GDM1 (cell line): ENCODE measurements around the gene ZNF417.
"Not testable (repeated sequence)": the region's sequence is repeated elsewhere in the genome, so short reads cannot be mapped to it uniquely, and the experiment has no call there.

Experiments
- DNase-seq: peaks from one replicate; lab custom pipeline; 2025; lab: John Stamatoyannopoulos, UW

The ZNF417 gene

GRCh38 chr19:57887195-57887941, 29.0 kb downstream of the ZNF417 start:
- DNase-seq: no peak

GRCh38 chr19:57886046-57886445, 30.3 kb downstream of the ZNF417 start:
- DNase-seq: no peak

- not testable (repeated sequence) for DNase-seq
Measured at GRCh38 chr19:57873883-57874799, 42.3 kb downstream of the ZNF417 start.

GRCh38 chr19:57872450-57872849, 43.9 kb downstream of the ZNF417 start:
- no peak for DNase-seq

- no peak for DNase-seq
Measured at GRCh38 chr19:57870225-57870624, 46.2 kb downstream of the ZNF417 start.

- not testable (repeated sequence) for DNase-seq
Measured at GRCh38 chr19:57869655-57870054, 46.7 kb downstream of the ZNF417 start.

GRCh38 chr19:57867868-57868492, 48.4 kb downstream of the ZNF417 start:
- DNase-seq: no peak
